Gastroesophageal sphincter (tissue), 3 donors: ENCODE data around the gene GRSF1.

ENCODE experiments used
- CTCF ChIP-seq, 4 experiments: fragments of 200-600 bp in 2 of 4; fragments of 450-650 bp in 2 of 4; sonication (generic) in 1 of 4; IDR thresholded peaks; one replicate each; pipeline ENCODE4 v1.5.1; 2017 to 2019; ENCODE audit warnings: antibody characterized with exemption in 4 of 4, mild to moderate bottlenecking in 2 of 4, moderate library complexity in 2 of 4
- EP300 ChIP-seq: sonication (generic); formaldehyde crosslinking; IDR thresholded peaks from one replicate; pipeline ENCODE4 v1.6.1; 2017; ENCODE audit warnings: antibody characterized with exemption, mild to moderate bottlenecking
- POLR2A ChIP-seq, 2 donors: fragments of 450-650 bp; IDR thresholded peaks; one replicate each; pipeline ENCODE4 v1.6.1; 2017; ENCODE audit warnings: antibody characterized with exemption in 2 of 2, mild to moderate bottlenecking in 2 of 2, moderate library complexity in 1 of 2
- POLR2AphosphoS5 ChIP-seq: sonication (generic); formaldehyde crosslinking; IDR thresholded peaks from one replicate; pipeline ENCODE4 v1.6.1; 2017; ENCODE audit warnings: antibody characterized with exemption

GRCh38 chr4:70838666-70839588 lies 763 bp downstream of the GRSF1 start:
- no peak for TF ChIP-seq POLR2A (IDR thresholded peaks at IDR 0.05)
- no peak for TF ChIP-seq CTCF (IDR thresholded peaks at IDR 0.05)
- no peak for TF ChIP-seq POLR2AphosphoS5
- TF ChIP-seq EP300, result no peak
